Esophagus muscularis mucosa (tissue), 4 donors: Measurements from ENCODE around the gene TACC2. TPM values are rescaled to one million over a fixed set of nuclear protein-coding genes. Genes with fewer than 3 reads are reported as not detected.

Experiments
- DNase-seq: peaks from one replicate; pipeline ENCODE4 v3.0.0-alpha.2; 2017; ENCODE audit errors: extremely low spot score
- H3K27ac ChIP-seq, 4 donors: fragments of 200-600 bp; sonication (generic); replicated peaks in 1 of 4; 1 replicate in 3 of 4; 2 replicates in 1 of 4; pipeline ENCODE4 v1.5.1; 2016 to 2019; ENCODE audit warnings: mild to moderate bottlenecking in 1 of 4
- H3K27me3 ChIP-seq, 4 donors: fragments of 200-600 bp; sonication (generic); one replicate each; pipeline versions ENCODE4 v1.5.1 to v1.6.0; 2016 to 2019
- H3K36me3 ChIP-seq, 4 donors: fragments of 200-600 bp; sonication (generic); one replicate each; pipeline ENCODE4 v1.5.1; 2016 to 2019
- H3K4me1 ChIP-seq, 4 donors: fragments of 200-600 bp; sonication (generic); one replicate each; pipeline ENCODE4 v1.5.1; 2016 to 2019
- H3K4me3 ChIP-seq, 4 donors: fragments of 200-600 bp; sonication (generic); 1 replicate in 2 of 4; 2 replicates in 2 of 4; pipeline ENCODE4 v1.5.1; 2016 to 2019; ENCODE audit warnings: mild to moderate bottlenecking in 4 of 4, moderate library complexity in 1 of 4
- H3K9me3 ChIP-seq, 4 donors: fragments of 200-600 bp; sonication (generic); 1 replicate in 3 of 4; 2 replicates in 1 of 4; pipeline ENCODE4 v1.5.1; 2016 to 2019
- CTCF ChIP-seq, 3 experiments: fragments of 200-600 bp in 2 of 3; fragments of 450-650 bp in 1 of 3; sonication (generic) in 2 of 3; IDR thresholded peaks; one replicate each; pipeline ENCODE4 v1.5.1; 2017 to 2019; ENCODE audit warnings: antibody characterized with exemption in 3 of 3, mild to moderate bottlenecking in 2 of 3, moderate library complexity in 1 of 3
- EP300 ChIP-seq: sonication (generic); formaldehyde crosslinking; IDR thresholded peaks from one replicate; pipeline ENCODE4 v1.6.1; 2017; ENCODE audit warnings: antibody characterized with exemption
- POLR2A ChIP-seq: fragments of 450-650 bp; IDR thresholded peaks from one replicate; pipeline ENCODE4 v1.6.1; 2017; ENCODE audit warnings: antibody characterized with exemption, moderate library complexity, mild to moderate bottlenecking, low read depth
- POLR2AphosphoS5 ChIP-seq, 2 donors: sonication (generic); formaldehyde crosslinking; IDR thresholded peaks; one replicate each; pipeline ENCODE4 v1.6.1; 2017; ENCODE audit warnings: antibody characterized with exemption in 2 of 2
- WGBS: methylation state at CpG from one replicate; pipeline ENCODE4 v1.1.5; 2018; 5-methylcytosine and 5-hydroxymethylcytosine counted together
- intact Hi-C: fragments of 100-400 bp; cut with DNase I; formaldehyde crosslinking; loops from one replicate; pipeline ENCODE4 v1.15.1; 2023
- total RNA-seq, 4 donors: library from RNA; depleted of rRNA; stranded (reverse); fragments of >200 nt; gene quantifications; one replicate each; pipeline versions ENCODE4 v1.1.0 to v1.2.1, GENCODE V29; 2016

The TACC2 gene
- total RNA-seq, 4 donors from 2014 or later: 53.7 to 99.4 (median 75.6) TPM

GRCh38 chr10:122078326-122078725 is 89.4 kb downstream of the TACC2 start:
- no CpG with 5 or more reads among the region's 3 CpGs for WGBS
- Histone ChIP-seq H3K4me1 (peaks cover 2 to 24% (median 6%) of the 10 kb centered on the region in 4 donors), H3K4me3 (no peak overlapping the region), H3K27ac (peak overlapping the region in 1 of 4 donors; percentile 51), H3K27me3 (no peaks in the 10 kb centered on the region), H3K36me3 (peaks cover 0 to 10% (median 7%) of the 10 kb centered on the region in 4 donors), H3K9me3 (no peaks in the 10 kb centered on the region)
- intact Hi-C loops: no loop called here
- no peak for TF ChIP-seq CTCF (IDR thresholded peaks at IDR 0.05)
- TF ChIP-seq EP300: no peak
- TF ChIP-seq POLR2AphosphoS5 (IDR thresholded peaks at IDR 0.05): no peak
- TF ChIP-seq POLR2A: no peak
- no peak for DNase-seq

- WGBS: 68% methylated on average over 13 of the region's 13 CpGs
- no peaks in the 10 kb centered on the region for H3K27me3 ChIP-seq
- H3K36me3 ChIP-seq: peaks cover 0 to 19% (median 10%) of the 10 kb centered on the region in 4 donors
- no peak overlapping the region for H3K4me3 ChIP-seq
- H3K27ac ChIP-seq: peak overlapping the region in 2 of 4 donors; percentile 14 to 51
- no peaks in the 10 kb centered on the region for H3K9me3 ChIP-seq
- no peak for DNase-seq
- intact Hi-C loops: no loop called here
- no peak for TF ChIP-seq POLR2AphosphoS5 (IDR thresholded peaks at IDR 0.05)
- TF ChIP-seq EP300: no peak
- no peak for TF ChIP-seq CTCF (IDR thresholded peaks at IDR 0.05)
- no peak for TF ChIP-seq POLR2A
- peaks cover 2 to 24% (median 6%) of the 10 kb centered on the region in 4 donors for H3K4me1 ChIP-seq
Observed at GRCh38 chr10:122078965-122079795, 90.2 kb downstream of the TACC2 start.

GRCh38 chr10:122082616-122083477 is 93.9 kb downstream of the TACC2 start:
- TF ChIP-seq POLR2AphosphoS5 (IDR thresholded peaks at IDR 0.05) (no peak), POLR2A (no peak), CTCF (IDR thresholded peaks at IDR 0.05) (no peak), EP300 (no peak)
- H3K4me1 ChIP-seq: peaks cover 5 to 23% (median 6%) of the 10 kb centered on the region in 4 donors
- intact Hi-C loops: no loop called here
- 90% methylated on average over 16 of the region's 21 CpGs for WGBS
- H3K36me3 ChIP-seq: peaks cover 0 to 41% (median 33%) of the 10 kb centered on the region in 4 donors
- no peaks in the 10 kb centered on the region for H3K27me3 ChIP-seq
- no peak overlapping the region for H3K4me3 ChIP-seq
- H3K27ac ChIP-seq: no peak overlapping the region
- no peak for DNase-seq
- H3K9me3 ChIP-seq: no peaks in the 10 kb centered on the region

- no peak for DNase-seq
- Histone ChIP-seq H3K36me3 (peaks cover 0 to 45% (median 36%) of the 10 kb centered on the region in 4 donors), H3K27ac (no peak overlapping the region), H3K9me3 (no peaks in the 10 kb centered on the region), H3K27me3 (no peaks in the 10 kb centered on the region), H3K4me1 (peaks cover 3 to 16% (median 5%) of the 10 kb centered on the region in 4 donors), H3K4me3 (no peak overlapping the region)
- TF ChIP-seq EP300: no peak
- no peak for TF ChIP-seq CTCF (IDR thresholded peaks at IDR 0.05)
- no peak for TF ChIP-seq POLR2A
- no peak for TF ChIP-seq POLR2AphosphoS5 (IDR thresholded peaks at IDR 0.05)
- intact Hi-C loops: no loop called here
- WGBS: 78% methylated on average over 3 of the region's 9 CpGs
Observed at GRCh38 chr10:122083478-122084025, 94.6 kb downstream of the TACC2 start.
